K562 (cell line): ENCODE results near the gene SUPT20HL1. TPM values are rescaled to one million over a fixed set of nuclear protein-coding genes. Genes with fewer than 3 reads are reported as not detected.

ENCODE experiments used
- ATAC-seq: fragments of 200-7000 bp; cut with Tn5 transposase; 3 replicates; pipeline ENCODE4 v1.9.1; 2020; ENCODE audit warnings: moderate library complexity
- BruUV-seq: library from RNA; stranded (reverse); fragments of 400-500 nt; replicated peaks from 2 replicates; lab custom pipeline; 2021; lab: Mats Ljungman, UMichigan
- CTCF ChIA-PET: fragments of 300-600 bp; formaldehyde crosslinking; extraction: SDS; loops from one replicate; lab custom pipeline; 2021; ENCODE audit warnings: low intra/inter-chr PET ratio; lab: Yijun Ruan, JAX
- POLR2A ChIA-PET: fragments of 300-600, 350-650 bp; sonication (Branson Sonifier 250); formaldehyde crosslinking; extraction: SDS; loops from one replicate; lab custom pipeline; 2021; ENCODE audit warnings: antibody characterized with exemption, inconsistent platforms; lab: Yijun Ruan, JAX
- DNase-seq, 4 experiments: peaks; one replicate each; pipeline versions ENCODE4 v3.0.0 to v3.0.0-alpha.2; 2011 to 2018; ENCODE audit warnings: low spot score in 3 of 4, mixed read lengths in 3 of 4; ENCODE audit errors: extremely low read depth in 1 of 4
- FAIRE-seq: peaks from 2 replicates; lab custom pipeline; 2011; peaks lifted over from hg19 to GRCh38; lab: Jason Lieb, UNC
- H2AFZ ChIP-seq: 2 replicates; pipeline ENCODE4 v1.6.0; 2011; ENCODE audit warnings: low read depth, low read length, control low read depth, inconsistent platforms
- H3K27ac ChIP-seq: fragments of 200-600 bp; 3 replicates; pipeline ENCODE4 v1.8.0; 2011; ENCODE audit warnings: low read depth, mild to moderate bottlenecking, control low read depth, inconsistent platforms, low read length, moderate library complexity, mixed read lengths; ENCODE audit errors: extremely low read depth
- H3K27me3 ChIP-seq, 2 experiments: fragments of 300-600 bp in 1 of 2; 2 replicates in 1 of 2; 3 replicates in 1 of 2; pipeline versions ENCODE4 v1.6.0 to v1.8.0; 2011; ENCODE audit warnings: inconsistent platforms in 2 of 2, low read length in 2 of 2, mild to moderate bottlenecking in 1 of 2, mixed read lengths in 1 of 2, moderate library complexity in 1 of 2; ENCODE audit not compliant: control insufficient read depth in 2 of 2, insufficient read depth in 2 of 2
- H3K36me3 ChIP-seq: fragments of 300-600 bp; 3 replicates; pipeline ENCODE4 v1.8.0; 2011; ENCODE audit warnings: mild to moderate bottlenecking, low read length, inconsistent platforms; ENCODE audit not compliant: control insufficient read depth, insufficient read depth
- H3K4me1 ChIP-seq, 2 experiments: fragments of 200-600 bp in 1 of 2; replicated peaks in 1 of 2; 2 replicates in 1 of 2; 3 replicates in 1 of 2; pipeline versions ENCODE4 v1.5.1 to v1.8.0; 2011; ENCODE audit warnings: inconsistent platforms in 2 of 2, low read length in 2 of 2, mild to moderate bottlenecking in 1 of 2, mixed read lengths in 1 of 2, moderate library complexity in 1 of 2; ENCODE audit not compliant: control insufficient read depth in 2 of 2, insufficient read depth in 2 of 2
- H3K4me2 ChIP-seq: 2 replicates; pipeline ENCODE4 v1.6.1; 2011; ENCODE audit warnings: low read length, control low read depth, inconsistent platforms, mixed read lengths; ENCODE audit not compliant: insufficient read depth
- H3K4me3 ChIP-seq: fragments of 200-600 bp; sonication (generic), shearing (Covaris generic); 2 replicates; pipeline ENCODE4 v1.5.1; 2016; ENCODE audit warnings: control low read depth, inconsistent platforms
- H3K79me2 ChIP-seq: fragments of 200-600 bp; 3 replicates; pipeline ENCODE4 v1.8.0; 2011; ENCODE audit warnings: low read length, inconsistent platforms; ENCODE audit not compliant: control insufficient read depth, insufficient read depth
- H3K9ac ChIP-seq, 2 experiments: 2 replicates each; pipeline versions ENCODE4 v1.6.0 to v1.6.1; 2011; ENCODE audit warnings: low read depth in 2 of 2, low read length in 2 of 2, control low read depth in 1 of 2, inconsistent platforms in 1 of 2, mild to moderate bottlenecking in 1 of 2, mixed read lengths in 1 of 2; ENCODE audit not compliant: insufficient read depth in 1 of 2
- H3K9me1 ChIP-seq: one replicate; pipeline ENCODE4 v1.6.0; 2011; ENCODE audit warnings: inconsistent platforms, mild to moderate bottlenecking, low read length, moderate library complexity; ENCODE audit not compliant: control insufficient read depth, insufficient read depth
- H3K9me3 ChIP-seq: replicated peaks from 2 replicates; pipeline ENCODE4 v1.5.1; 2011; ENCODE audit warnings: low read depth, low read length, inconsistent platforms; ENCODE audit not compliant: control insufficient read depth, insufficient read depth
- H4K20me1 ChIP-seq: replicated peaks from 2 replicates; pipeline ENCODE4 v1.6.1; 2011; ENCODE audit warnings: low read length, inconsistent platforms, mixed read lengths; ENCODE audit not compliant: control insufficient read depth, insufficient read depth
- BHLHE40 ChIP-seq: IDR thresholded peaks from 2 replicates; pipeline ENCODE4 v1.6.1; 2011; ENCODE audit warnings: low read length, improper control_type of control experiment
- CTCF ChIP-seq, 3 experiments: IDR thresholded peaks in 2 of 3; conservative IDR thresholded peaks in 1 of 3; 2 replicates each; pipeline ENCODE4 v1.5.1; 2011 to 2012; ENCODE audit warnings: low read length in 3 of 3, mild to moderate bottlenecking in 3 of 3, control low read depth in 2 of 3, improper control_type of control experiment in 1 of 3, inconsistent platforms in 1 of 3, low read depth in 1 of 3, mixed read lengths in 1 of 3, moderate library complexity in 1 of 3; ENCODE audit not compliant: insufficient read depth in 2 of 3
- HDAC1 ChIP-seq, 2 experiments: fragments of 450-650 bp; IDR thresholded peaks; 2 replicates each; pipeline ENCODE4 v1.6.1; 2016 to 2017; ENCODE audit warnings: inconsistent platforms in 1 of 2, mild to moderate bottlenecking in 1 of 2, moderate library complexity in 1 of 2
- PCBP1 ChIP-seq: fragments of 200-400 bp; formaldehyde crosslinking; IDR thresholded peaks from 2 replicates; pipeline ENCODE4 v1.6.1; 2018; ENCODE audit warnings: mild to moderate bottlenecking, low read depth, low read length; ENCODE audit not compliant: poor library complexity, severe bottlenecking
- TRIM28 ChIP-seq: fragments of 450-650 bp; IDR thresholded peaks from 2 replicates; pipeline ENCODE4 v1.6.1; 2017
- ZSCAN29 ChIP-seq: fragments of 450-650 bp; IDR thresholded peaks from 2 replicates; pipeline ENCODE4 v1.6.1; 2017
- WGBS: fragments of 100-300 bp; shearing (Covaris generic); methylation state at CpG from one replicate; pipeline ENCODE4 v1.1.6; 2016; ENCODE audit warnings: low coverage, mixed read lengths; ENCODE audit not compliant: insufficient coverage; ENCODE audit errors: missing lambda C conversion rate; 5-methylcytosine and 5-hydroxymethylcytosine counted together
- in situ Hi-C: fragments of 300-500 bp; cut with MboI; formaldehyde crosslinking; loops from 4 replicates; pipeline ENCODE4 v1.15.0; 2018; ENCODE audit warnings: inconsistent platforms, mixed read lengths
- intact Hi-C: fragments of 100-400 bp; cut with micrococcal nuclease; formaldehyde crosslinking; loops from 2 replicates; pipeline ENCODE4 v1.14.2; 2022
- polyA plus RNA-seq, 8 experiments: library from polyadenylated mRNA; depleted of rRNA in 4 of 8; stranded (reverse) in 5 of 8; unstranded in 3 of 8; fragments of >200 nt; fragmentation: Nextera tagmentation in 2 of 8; fragmentation: Illumina TruSeq in 1 of 8; extraction: Ambion mirVana in 2 of 8; extraction: Trizol in 1 of 8; gene quantifications; 2 replicates each; pipeline versions ENCODE4 v1.2.1 to v1.2.3, GENCODE V29; 2011 to 2014; ENCODE audit warnings: inconsistent platforms in 1 of 8, missing spikeins in 1 of 8
- total RNA-seq, 7 experiments: library from RNA; depleted of rRNA in 6 of 7; stranded (reverse); fragments of >200 nt in 6 of 7; fragmentation: Illumina TruSeq in 2 of 7; extraction: Trizol in 2 of 7; gene quantifications; 2 replicates each; pipeline versions ENCODE4 v1.2.1 to v1.2.3, GENCODE V29; 2011 to 2021; ENCODE audit warnings: low replicate concordance in 1 of 7

SUPT20HL1 gene
- total and polyA plus RNA-seq, 9 of the 15 experiments (the other 6 are each of a cell fraction or from before 2014, with no cell fraction given): not detected

GRCh38 chrX:24369816-24370215 lies 9.4 kb downstream of the SUPT20HL1 start:
- intact Hi-C loops (loop anchor here (2.0 kb wide), 2 partner anchors 129 to 191 kb away; no protein-coding TSS in a partner anchor), in situ Hi-C loops (no loop called here)
- CTCF ChIA-PET: interaction anchor here (0.9 kb wide), 1 partner anchor 191 kb away, joined by 3 read pairs; no protein-coding TSS in a partner anchor
- TF ChIP-seq HDAC1 (IDR thresholded peaks at IDR 0.05) (no peak), ZSCAN29 (no peak), PCBP1 (no peak)
- BruUV-seq: no TSS peak
- ATAC-seq (no peak), DNase-seq (no peak), FAIRE-seq (no peak)
- Histone ChIP-seq H3K4me1 (no peaks in the 10 kb centered on the region), H3K36me3 (no peaks in the 10 kb centered on the region), H3K4me3 (no peak overlapping the region), H4K20me1 (no peaks in the 10 kb centered on the region), H3K79me2 (no peaks in the 10 kb centered on the region), H3K27ac (no peak overlapping the region), H2AFZ (no peak overlapping the region), H3K9me1 (no peaks in the 10 kb centered on the region), H3K27me3 (peaks cover 0 to 9% of the 10 kb centered on the region in 2 experiments; a peak in 3 of 5 replicates), H3K9me3 (no peaks in the 10 kb centered on the region), H3K4me2 (no peak overlapping the region), H3K9ac (no peak overlapping the region)
- 0% methylated on average over 1 of the region's 1 CpG for WGBS
- POLR2A ChIA-PET: interaction anchor here (1.1 kb wide), 1 partner anchor 194 kb away, joined by 4 read pairs; no protein-coding TSS in a partner anchor

GRCh38 chrX:24371391-24371972 lies 11.0 kb downstream of the SUPT20HL1 start:
- H3K9ac ChIP-seq: no peak overlapping the region
- intact Hi-C loops: loop anchor here (2.0 kb wide), 2 partner anchors 127 to 189 kb away; no protein-coding TSS in a partner anchor
- ChIA-PET CTCF (no interaction called here), POLR2A (interaction anchor here (0.6 kb wide), 1 partner anchor 306 kb away, joined by 3 read pairs; no protein-coding TSS in a partner anchor)
- WGBS: 1% methylated on average over 14 of the region's 14 CpGs
- BruUV-seq: no TSS peak
- H3K36me3 ChIP-seq: no peaks in the 10 kb centered on the region
- FAIRE-seq (peak; percentile 78), DNase-seq (peak; percentile 34 to 64 (median 42)), ATAC-seq (peak; percentile 90)
- no peak overlapping the region for H3K27ac ChIP-seq
- H3K4me2 ChIP-seq: no peak overlapping the region
- in situ Hi-C loops: no loop called here
- H3K9me1 ChIP-seq: no peaks in the 10 kb centered on the region
- H2AFZ ChIP-seq: no peak overlapping the region
- H3K79me2 ChIP-seq: no peaks in the 10 kb centered on the region
- H3K27me3 ChIP-seq: peaks cover 0 to 9% of the 10 kb centered on the region in 2 experiments; a peak in 3 of 5 replicates
- H3K4me1 ChIP-seq: no peaks in the 10 kb centered on the region
- H3K4me3 ChIP-seq: no peak overlapping the region
- H4K20me1 ChIP-seq: no peaks in the 10 kb centered on the region
- no peaks in the 10 kb centered on the region for H3K9me3 ChIP-seq
- TF ChIP-seq CTCF (IDR thresholded peaks at IDR 0.05 in 2 of 3, conservative IDR thresholded peaks at IDR 0.05 in 1 of 3; ENCODE audit: insufficient read depth in 2 of 3, low read depth in 1 of 3, low read length in 3 of 3) (peak; percentile 59 to 68 (median 64)), BHLHE40 (0 out of 2 replicates have a peak, but pooled peaks have one; percentile 16), TRIM28 (no peak)
